ENCODE measurements around the gene ZNF592. TPM values are rescaled to one million over a fixed set of nuclear protein-coding genes. Genes with fewer than 3 reads are reported as not detected.

Gene ZNF592
- total and polyA plus RNA-seq, 9 of the 15 experiments (the other 6 are each of a cell fraction or from before 2014, with no cell fraction given): 0.88 to 23.8 (median 7.4) TPM

- FAIRE-seq (no peak), DNase-seq (ENCODE audit: extremely low read depth in 1 of 4, low spot score in 3 of 4) (no peak), ATAC-seq (no peak)
- 0 out of 3 replicates have a peak overlapping the region, but pooled peaks have one; percentile 37 for H3K27ac ChIP-seq (ENCODE audit: extremely low read depth, low read depth, low read length)
- no peaks in the 10 kb centered on the region for H4K20me1 ChIP-seq (replicated peaks; ENCODE audit: control insufficient read depth, insufficient read depth, low read length)
- H3K4me3 ChIP-seq: no peak overlapping the region
- in situ Hi-C loops (cut with MboI): no loop called here
- BruUV-seq (replicated peaks): no TSS peak
- H3K9ac ChIP-seq (ENCODE audit: insufficient read depth in 1 of 2, low read depth in 2 of 2, low read length in 2 of 2): peak overlapping the region in 1 of 2 experiments; percentile 21; a peak in 1 of 4 replicates
- peaks cover 24 to 33% of the 10 kb centered on the region in 2 experiments for H3K4me1 ChIP-seq (replicated peaks in 1 of 2; ENCODE audit: control insufficient read depth in 2 of 2, insufficient read depth in 2 of 2, low read length in 2 of 2)
- 90% methylated on average over 2 of the region's 27 CpGs for WGBS (ENCODE audit: insufficient coverage, low coverage, missing lambda C conversion rate)
- H3K27me3 ChIP-seq (ENCODE audit: control insufficient read depth in 2 of 2, insufficient read depth in 2 of 2, low read length in 2 of 2): no peaks in the 10 kb centered on the region
- ChIA-PET CTCF (ENCODE audit: low intra/inter-chr PET ratio) (no interaction called here), POLR2A (interaction anchor here (0.6 to 2.8 kb wide), 5 partner anchors 8 to 331 kb away, joined by 3 to 13 read pairs (median 3); no protein-coding TSS in a partner anchor)
- H3K79me2 ChIP-seq (ENCODE audit: control insufficient read depth, insufficient read depth, low read length): no peaks in the 10 kb centered on the region
- no peaks in the 10 kb centered on the region for H3K9me1 ChIP-seq (ENCODE audit: control insufficient read depth, insufficient read depth, low read length)
- H3K36me3 ChIP-seq (ENCODE audit: control insufficient read depth, insufficient read depth, low read length): no peaks in the 10 kb centered on the region
- H2AFZ ChIP-seq (ENCODE audit: low read depth, low read length): peak overlapping the region; percentile 95; the same call in 1 of the 2 replicates
- intact Hi-C loops (cut with micrococcal nuclease): no loop called here
- H3K9me3 ChIP-seq (replicated peaks; ENCODE audit: control insufficient read depth, insufficient read depth, low read depth, low read length): no peaks in the 10 kb centered on the region
- H3K4me2 ChIP-seq (ENCODE audit: insufficient read depth, low read length): no peak overlapping the region
- TF ChIP-seq EGR1 (conservative IDR thresholded peaks at IDR 0.05) (no peak), ZZZ3 (IDR thresholded peaks at IDR 0.05) (no peak), MAFG (tag; conservative IDR thresholded peaks at IDR 0.05) (no peak), ZBTB26 (CRISPR knock-in tag; IDR thresholded peaks at IDR 0.05) (no peak), CREB1 (IDR thresholded peaks at IDR 0.05) (no peak), CREB1 (CRISPR knock-in tag; IDR thresholded peaks at IDR 0.05) (no peak), XRCC4 (IDR thresholded peaks at IDR 0.05; ENCODE audit: extremely low read depth, insufficient read depth, insufficient read length) (no peak), RCOR1 (IDR thresholded peaks at IDR 0.05; ENCODE audit: borderline replicate concordance in 1 of 2, low read depth in 2 of 2, low read length in 2 of 2) (no peak), TAF1 (IDR thresholded peaks at IDR 0.05; ENCODE audit: control insufficient read depth, extremely low read depth, insufficient read depth, low read length, severe bottlenecking) (no peak), PHF21A (IDR thresholded peaks at IDR 0.05; ENCODE audit: borderline replicate concordance, low read depth) (no peak)
- TF ChIP-seq, protein P1, sequence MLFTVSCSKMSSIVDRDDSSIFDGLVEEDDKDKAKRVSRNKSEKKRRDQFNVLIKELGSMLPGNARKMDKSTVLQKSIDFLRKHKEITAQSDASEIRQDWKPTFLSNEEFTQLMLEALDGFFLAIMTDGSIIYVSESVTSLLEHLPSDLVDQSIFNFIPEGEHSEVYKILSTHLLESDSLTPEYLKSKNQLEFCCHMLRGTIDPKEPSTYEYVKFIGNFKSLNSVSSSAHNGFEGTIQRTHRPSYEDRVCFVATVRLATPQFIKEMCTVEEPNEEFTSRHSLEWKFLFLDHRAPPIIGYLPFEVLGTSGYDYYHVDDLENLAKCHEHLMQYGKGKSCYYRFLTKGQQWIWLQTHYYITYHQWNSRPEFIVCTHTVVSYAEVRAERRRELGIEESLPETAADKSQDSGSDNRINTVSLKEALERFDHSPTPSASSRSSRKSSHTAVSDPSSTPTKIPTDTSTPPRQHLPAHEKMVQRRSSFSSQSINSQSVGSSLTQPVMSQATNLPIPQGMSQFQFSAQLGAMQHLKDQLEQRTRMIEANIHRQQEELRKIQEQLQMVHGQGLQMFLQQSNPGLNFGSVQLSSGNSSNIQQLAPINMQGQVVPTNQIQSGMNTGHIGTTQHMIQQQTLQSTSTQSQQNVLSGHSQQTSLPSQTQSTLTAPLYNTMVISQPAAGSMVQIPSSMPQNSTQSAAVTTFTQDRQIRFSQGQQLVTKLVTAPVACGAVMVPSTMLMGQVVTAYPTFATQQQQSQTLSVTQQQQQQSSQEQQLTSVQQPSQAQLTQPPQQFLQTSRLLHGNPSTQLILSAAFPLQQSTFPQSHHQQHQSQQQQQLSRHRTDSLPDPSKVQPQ (CRISPR knock-in tag; IDR thresholded peaks at IDR 0.05; ENCODE audit: borderline replicate concordance): no peak
- TF ChIP-seq, protein P2, sequence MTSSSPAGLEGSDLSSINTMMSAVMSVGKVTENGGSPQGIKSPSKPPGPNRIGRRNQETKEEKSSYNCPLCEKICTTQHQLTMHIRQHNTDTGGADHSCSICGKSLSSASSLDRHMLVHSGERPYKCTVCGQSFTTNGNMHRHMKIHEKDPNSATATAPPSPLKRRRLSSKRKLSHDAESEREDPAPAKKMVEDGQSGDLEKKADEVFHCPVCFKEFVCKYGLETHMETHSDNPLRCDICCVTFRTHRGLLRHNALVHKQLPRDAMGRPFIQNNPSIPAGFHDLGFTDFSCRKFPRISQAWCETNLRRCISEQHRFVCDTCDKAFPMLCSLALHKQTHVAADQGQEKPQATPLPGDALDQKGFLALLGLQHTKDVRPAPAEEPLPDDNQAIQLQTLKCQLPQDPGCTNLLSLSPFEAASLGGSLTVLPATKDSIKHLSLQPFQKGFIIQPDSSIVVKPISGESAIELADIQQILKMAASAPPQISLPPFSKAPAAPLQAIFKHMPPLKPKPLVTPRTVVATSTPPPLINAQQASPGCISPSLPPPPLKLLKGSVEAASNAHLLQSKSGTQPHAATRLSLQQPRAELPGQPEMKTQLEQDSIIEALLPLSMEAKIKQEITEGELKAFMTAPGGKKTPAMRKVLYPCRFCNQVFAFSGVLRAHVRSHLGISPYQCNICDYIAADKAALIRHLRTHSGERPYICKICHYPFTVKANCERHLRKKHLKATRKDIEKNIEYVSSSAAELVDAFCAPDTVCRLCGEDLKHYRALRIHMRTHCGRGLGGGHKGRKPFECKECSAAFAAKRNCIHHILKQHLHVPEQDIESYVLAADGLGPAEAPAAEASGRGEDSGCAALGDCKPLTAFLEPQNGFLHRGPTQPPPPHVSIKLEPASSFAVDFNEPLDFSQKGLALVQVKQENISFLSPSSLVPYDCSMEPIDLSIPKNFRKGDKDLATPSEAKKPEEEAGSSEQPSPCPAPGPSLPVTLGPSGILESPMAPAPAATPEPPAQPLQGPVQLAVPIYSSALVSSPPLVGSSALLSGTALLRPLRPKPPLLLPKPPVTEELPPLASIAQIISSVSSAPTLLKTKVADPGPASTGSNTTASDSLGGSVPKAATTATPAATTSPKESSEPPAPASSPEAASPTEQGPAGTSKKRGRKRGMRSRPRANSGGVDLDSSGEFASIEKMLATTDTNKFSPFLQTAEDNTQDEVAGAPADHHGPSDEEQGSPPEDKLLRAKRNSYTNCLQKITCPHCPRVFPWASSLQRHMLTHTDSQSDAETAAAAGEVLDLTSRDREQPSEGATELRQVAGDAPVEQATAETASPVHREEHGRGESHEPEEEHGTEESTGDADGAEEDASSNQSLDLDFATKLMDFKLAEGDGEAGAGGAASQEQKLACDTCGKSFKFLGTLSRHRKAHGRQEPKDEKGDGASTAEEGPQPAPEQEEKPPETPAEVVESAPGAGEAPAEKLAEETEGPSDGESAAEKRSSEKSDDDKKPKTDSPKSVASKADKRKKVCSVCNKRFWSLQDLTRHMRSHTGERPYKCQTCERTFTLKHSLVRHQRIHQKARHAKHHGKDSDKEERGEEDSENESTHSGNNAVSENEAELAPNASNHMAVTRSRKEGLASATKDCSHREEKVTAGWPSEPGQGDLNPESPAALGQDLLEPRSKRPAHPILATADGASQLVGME (CRISPR knock-in tag; IDR thresholded peaks at IDR 0.05): no peak
Measured at GRCh38 chr15:84817466-84818081, 69.2 kb downstream of the ZNF592 start.

Data from K562 (cell line).